Neuronal stem cell (in vitro differentiated cells): ENCODE measurements around the gene AUTS2.

ENCODE experiments used
- DNase-seq: peaks from one replicate; pipeline ENCODE4 v3.0.0-alpha.2; 2013; ENCODE audit warnings: low spot score
- H2AFZ ChIP-seq: one replicate; pipeline ENCODE4 v1.6.1; 2013; ENCODE audit warnings: mild to moderate bottlenecking, low read length, inconsistent platforms
- H2AK5ac ChIP-seq: 2 replicates; pipeline ENCODE4 v1.6.1; 2013; ENCODE audit warnings: low read depth, mild to moderate bottlenecking, inconsistent platforms, low read length, moderate library complexity, mixed read lengths
- H2BK120ac ChIP-seq: 2 replicates; pipeline ENCODE4 v1.6.1; 2013; ENCODE audit warnings: low read depth, mild to moderate bottlenecking, inconsistent platforms, low read length, moderate library complexity, mixed read lengths
- H2BK12ac ChIP-seq: one replicate; pipeline ENCODE4 v1.6.1; 2013; ENCODE audit warnings: low read length, inconsistent platforms
- H2BK15ac ChIP-seq: 2 replicates; pipeline ENCODE4 v1.6.1; 2013; ENCODE audit warnings: mild to moderate bottlenecking, low read length, inconsistent platforms, mixed read lengths
- H2BK5ac ChIP-seq: one replicate; pipeline ENCODE4 v1.6.1; 2013; ENCODE audit warnings: inconsistent platforms, mild to moderate bottlenecking, low read length, moderate library complexity
- H3K14ac ChIP-seq: one replicate; pipeline ENCODE4 v1.6.1; 2013; ENCODE audit warnings: low read length, inconsistent platforms
- H3K18ac ChIP-seq: 2 replicates; pipeline ENCODE4 v1.6.1; 2013; ENCODE audit warnings: low read length, inconsistent platforms
- H3K23ac ChIP-seq: 2 replicates; pipeline ENCODE4 v1.6.1; 2013; ENCODE audit warnings: low read depth, mild to moderate bottlenecking, mixed read lengths, low read length, inconsistent platforms; ENCODE audit not compliant: poor library complexity
- H3K27ac ChIP-seq: replicated peaks from 3 replicates; pipeline ENCODE4 v1.5.1; 2013; ENCODE audit warnings: low read length, inconsistent platforms
- H3K27me3 ChIP-seq, 3 experiments: 2 replicates each; pipeline ENCODE4 v1.6.1; 2013; ENCODE audit warnings: low read length in 3 of 3, mild to moderate bottlenecking in 2 of 3, inconsistent platforms in 1 of 3, low read depth in 1 of 3, mixed read lengths in 1 of 3, moderate library complexity in 1 of 3; ENCODE audit not compliant: control insufficient read depth in 3 of 3, insufficient read depth in 3 of 3
- H3K36me3 ChIP-seq, 2 donors: replicated peaks in 1 of 2; 2 replicates each; pipeline ENCODE4 v1.6.1; 2013; ENCODE audit warnings: low read length in 2 of 2; ENCODE audit not compliant: control insufficient read depth in 2 of 2, insufficient read depth in 2 of 2
- H3K4ac ChIP-seq: 2 replicates; pipeline ENCODE4 v1.6.1; 2013; ENCODE audit warnings: inconsistent platforms, mild to moderate bottlenecking, low read length, moderate library complexity
- H3K4me1 ChIP-seq, 2 donors: 1 replicate in 1 of 2; 2 replicates in 1 of 2; pipeline ENCODE4 v1.6.1; 2013; ENCODE audit warnings: low read length in 2 of 2, low read depth in 1 of 2; ENCODE audit not compliant: control insufficient read depth in 2 of 2, insufficient read depth in 1 of 2
- H3K4me2 ChIP-seq: one replicate; pipeline ENCODE4 v1.6.1; 2013; ENCODE audit warnings: mild to moderate bottlenecking, low read length, inconsistent platforms; ENCODE audit not compliant: insufficient read depth, poor library complexity, severe bottlenecking
- H3K4me3 ChIP-seq, 2 donors: 2 replicates each; pipeline ENCODE4 v1.5.1; 2013; ENCODE audit warnings: low read length in 2 of 2, mild to moderate bottlenecking in 2 of 2, inconsistent platforms in 1 of 2, moderate library complexity in 1 of 2
- H3K79me1 ChIP-seq: one replicate; pipeline ENCODE4 v1.6.1; 2013; ENCODE audit warnings: low read depth, mild to moderate bottlenecking, inconsistent platforms, low read length, moderate library complexity
- H3K9ac ChIP-seq: one replicate; pipeline ENCODE4 v1.6.1; 2013; ENCODE audit warnings: mild to moderate bottlenecking, low read depth, low read length, inconsistent platforms; ENCODE audit not compliant: poor library complexity
- H3K9me3 ChIP-seq, 2 donors: replicated peaks in 1 of 2; 2 replicates each; pipeline versions ENCODE3 to v1.6.1; 2013; ENCODE audit warnings: low read length in 2 of 2, mild to moderate bottlenecking in 2 of 2, inconsistent platforms in 1 of 2, low read depth in 1 of 2, mixed read lengths in 1 of 2, moderate library complexity in 1 of 2; ENCODE audit not compliant: control insufficient read depth in 2 of 2, insufficient read depth in 1 of 2
- H4K8ac ChIP-seq: one replicate; pipeline ENCODE4 v1.6.1; 2013; ENCODE audit warnings: low read depth, mild to moderate bottlenecking, inconsistent platforms, low read length, moderate library complexity
- H4K91ac ChIP-seq: one replicate; pipeline ENCODE4 v1.6.1; 2013; ENCODE audit warnings: low read length, low read depth, mild to moderate bottlenecking, inconsistent platforms; ENCODE audit not compliant: poor library complexity
- WGBS, 2 donors: extraction: QIAGEN DNeasy Blood & Tissue Kit; methylation state at CpG; one replicate each; pipeline ENCODE4 v1.1.7; 2013; ENCODE audit warnings: missing lambda C conversion rate in 2 of 2, mixed read lengths in 1 of 2; ENCODE audit not compliant: insufficient read length in 2 of 2, insufficient replicate concordance in 1 of 2; ENCODE audit errors: extremely low coverage in 2 of 2; 5-methylcytosine and 5-hydroxymethylcytosine counted together

Gene AUTS2

GRCh38 chr7:70565721-70566370 lies 967.6 kb downstream of the AUTS2 start:
- no peak overlapping the region for H2AK5ac ChIP-seq
- no peak overlapping the region for H2AFZ ChIP-seq
- peaks cover 0 to 46% (median 11%) of the 10 kb centered on the region in 3 experiments for H3K27me3 ChIP-seq
- H3K14ac ChIP-seq: no peak overlapping the region
- no peak for DNase-seq
- H3K79me1 ChIP-seq: no peaks in the 10 kb centered on the region
- H2BK15ac ChIP-seq: no peak overlapping the region
- H2BK12ac ChIP-seq: no peak overlapping the region
- H3K9me3 ChIP-seq: peaks cover 0 to 3% of the 10 kb centered on the region in 2 donors
- H3K23ac ChIP-seq: no peak overlapping the region
- H2BK120ac ChIP-seq: no peak overlapping the region
- H4K91ac ChIP-seq: no peak overlapping the region
- no CpG with 5 or more reads among the region's 4 CpGs for WGBS, 2 donors
- H3K36me3 ChIP-seq: peaks cover 0 to 3% of the 10 kb centered on the region in 2 donors
- peaks cover 0 to 12% of the 10 kb centered on the region in 2 donors for H3K4me1 ChIP-seq
- no peak overlapping the region for H3K27ac ChIP-seq
- H3K18ac ChIP-seq: no peak overlapping the region
- no peak overlapping the region for H4K8ac ChIP-seq
- H3K4me2 ChIP-seq: no peak overlapping the region
- H3K4me3 ChIP-seq: no peak overlapping the region
- no peak overlapping the region for H3K9ac ChIP-seq
- no peak overlapping the region for H3K4ac ChIP-seq
- no peak overlapping the region for H2BK5ac ChIP-seq

- H4K8ac ChIP-seq: no peak overlapping the region
- H2AK5ac ChIP-seq: no peak overlapping the region
- no peak overlapping the region for H4K91ac ChIP-seq
- H3K4ac ChIP-seq: no peak overlapping the region
- H2BK5ac ChIP-seq: no peak overlapping the region
- no peak for DNase-seq
- no peak overlapping the region for H3K27ac ChIP-seq
- H2BK15ac ChIP-seq: no peak overlapping the region
- peaks cover 0 to 3% of the 10 kb centered on the region in 2 donors for H3K9me3 ChIP-seq
- H2AFZ ChIP-seq: no peak overlapping the region
- peaks cover 0 to 19% of the 10 kb centered on the region in 2 donors for H3K4me1 ChIP-seq
- H3K18ac ChIP-seq: no peak overlapping the region
- no CpG with 5 or more reads among the region's 3 CpGs for whole genome bisulfite sequencing, 2 donors
- no peaks in the 10 kb centered on the region for H3K79me1 ChIP-seq
- no peak overlapping the region for H2BK120ac ChIP-seq
- no peak overlapping the region for H3K9ac ChIP-seq
- no peak overlapping the region for H2BK12ac ChIP-seq
- H3K27me3 ChIP-seq: peaks cover 0 to 54% (median 16%) of the 10 kb centered on the region in 3 experiments
- H3K4me3 ChIP-seq: no peak overlapping the region
- no peak overlapping the region for H3K23ac ChIP-seq
- peaks cover 0 to 3% of the 10 kb centered on the region in 2 donors for H3K36me3 ChIP-seq
- H3K4me2 ChIP-seq: no peak overlapping the region
- no peak overlapping the region for H3K14ac ChIP-seq
Measured at GRCh38 chr7:70566671-70567070, 968.4 kb downstream of the AUTS2 start.

- peaks cover 3 to 37% of the 10 kb centered on the region in 2 donors for H3K4me1 ChIP-seq
- no peak overlapping the region for H3K4ac ChIP-seq
- no peak overlapping the region for H3K4me2 ChIP-seq
- H3K9ac ChIP-seq: no peak overlapping the region
- peaks cover 0 to 3% of the 10 kb centered on the region in 2 donors for H3K36me3 ChIP-seq
- H3K18ac ChIP-seq: no peak overlapping the region
- H3K27me3 ChIP-seq: peaks cover 0 to 61% (median 16%) of the 10 kb centered on the region in 3 experiments
- no peak overlapping the region for H2AK5ac ChIP-seq
- no peak for DNase-seq
- no peak overlapping the region for H3K27ac ChIP-seq
- H2BK120ac ChIP-seq: no peak overlapping the region
- H3K14ac ChIP-seq: peak overlapping the region; percentile 25
- H3K9me3 ChIP-seq: peaks cover 0 to 3% of the 10 kb centered on the region in 2 donors
- H2BK5ac ChIP-seq: no peak overlapping the region
- H3K23ac ChIP-seq: no peak overlapping the region
- H2BK12ac ChIP-seq: no peak overlapping the region
- no peaks in the 10 kb centered on the region for H3K79me1 ChIP-seq
- WGBS, 2 donors: no CpG with 5 or more reads among the region's 8 CpGs
- no peak overlapping the region for H4K8ac ChIP-seq
- no peak overlapping the region for H4K91ac ChIP-seq
- H2BK15ac ChIP-seq: no peak overlapping the region
- H2AFZ ChIP-seq: no peak overlapping the region
- no peak overlapping the region for H3K4me3 ChIP-seq
Measured at GRCh38 chr7:70568674-70569334, 970.5 kb downstream of the AUTS2 start.

- no peak overlapping the region for H3K18ac ChIP-seq
- peaks cover 0 to 3% of the 10 kb centered on the region in 2 donors for H3K36me3 ChIP-seq
- no peak overlapping the region for H3K4ac ChIP-seq
- no peak overlapping the region for H3K27ac ChIP-seq
- peaks cover 7 to 43% of the 10 kb centered on the region in 2 donors for H3K4me1 ChIP-seq
- H4K8ac ChIP-seq: no peak overlapping the region
- no peak overlapping the region for H3K14ac ChIP-seq
- H3K4me3 ChIP-seq: no peak overlapping the region
- H2BK5ac ChIP-seq: no peak overlapping the region
- no peaks in the 10 kb centered on the region for H3K79me1 ChIP-seq
- no CpG with 5 or more reads among the region's 4 CpGs for WGBS, 2 donors
- no peak overlapping the region for H2BK12ac ChIP-seq
- H3K27me3 ChIP-seq: peaks cover 0 to 66% (median 16%) of the 10 kb centered on the region in 3 experiments
- no peak overlapping the region for H3K23ac ChIP-seq
- no peak overlapping the region for H2AFZ ChIP-seq
- H4K91ac ChIP-seq: no peak overlapping the region
- H3K9ac ChIP-seq: no peak overlapping the region
- no peak overlapping the region for H2AK5ac ChIP-seq
- H3K9me3 ChIP-seq: peaks cover 0 to 3% of the 10 kb centered on the region in 2 donors
- DNase-seq: no peak
- no peak overlapping the region for H2BK120ac ChIP-seq
- no peak overlapping the region for H3K4me2 ChIP-seq
- H2BK15ac ChIP-seq: no peak overlapping the region
Measured at GRCh38 chr7:70569335-70569819, 971.1 kb downstream of the AUTS2 start.
